Measurements from ENCODE around the gene ANKMY1.
A peak's percentile ranks its signal among the peaks of the same experiment; 100 is the strongest.

The ANKMY1 gene, protein sequence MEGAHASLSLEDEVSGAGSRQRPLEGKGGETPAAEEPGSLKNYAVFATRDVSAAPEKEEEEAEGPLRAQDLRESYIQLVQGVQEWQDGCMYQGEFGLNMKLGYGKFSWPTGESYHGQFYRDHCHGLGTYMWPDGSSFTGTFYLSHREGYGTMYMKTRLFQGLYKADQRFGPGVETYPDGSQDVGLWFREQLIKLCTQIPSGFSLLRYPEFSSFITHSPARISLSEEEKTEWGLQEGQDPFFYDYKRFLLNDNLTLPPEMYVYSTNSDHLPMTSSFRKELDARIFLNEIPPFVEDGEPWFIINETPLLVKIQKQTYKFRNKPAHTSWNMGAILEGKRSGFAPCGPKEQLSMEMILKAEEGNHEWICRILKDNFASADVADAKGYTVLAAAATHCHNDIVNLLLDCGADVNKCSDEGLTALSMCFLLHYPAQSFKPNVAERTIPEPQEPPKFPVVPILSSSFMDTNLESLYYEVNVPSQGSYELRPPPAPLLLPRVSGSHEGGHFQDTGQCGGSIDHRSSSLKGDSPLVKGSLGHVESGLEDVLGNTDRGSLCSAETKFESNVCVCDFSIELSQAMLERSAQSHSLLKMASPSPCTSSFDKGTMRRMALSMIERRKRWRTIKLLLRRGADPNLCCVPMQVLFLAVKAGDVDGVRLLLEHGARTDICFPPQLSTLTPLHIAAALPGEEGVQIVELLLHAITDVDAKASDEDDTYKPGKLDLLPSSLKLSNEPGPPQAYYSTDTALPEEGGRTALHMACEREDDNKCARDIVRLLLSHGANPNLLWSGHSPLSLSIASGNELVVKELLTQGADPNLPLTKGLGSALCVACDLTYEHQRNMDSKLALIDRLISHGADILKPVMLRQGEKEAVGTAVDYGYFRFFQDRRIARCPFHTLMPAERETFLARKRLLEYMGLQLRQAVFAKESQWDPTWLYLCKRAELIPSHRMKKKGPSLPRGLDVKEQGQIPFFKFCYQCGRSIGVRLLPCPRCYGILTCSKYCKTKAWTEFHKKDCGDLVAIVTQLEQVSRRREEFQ

DNA sequence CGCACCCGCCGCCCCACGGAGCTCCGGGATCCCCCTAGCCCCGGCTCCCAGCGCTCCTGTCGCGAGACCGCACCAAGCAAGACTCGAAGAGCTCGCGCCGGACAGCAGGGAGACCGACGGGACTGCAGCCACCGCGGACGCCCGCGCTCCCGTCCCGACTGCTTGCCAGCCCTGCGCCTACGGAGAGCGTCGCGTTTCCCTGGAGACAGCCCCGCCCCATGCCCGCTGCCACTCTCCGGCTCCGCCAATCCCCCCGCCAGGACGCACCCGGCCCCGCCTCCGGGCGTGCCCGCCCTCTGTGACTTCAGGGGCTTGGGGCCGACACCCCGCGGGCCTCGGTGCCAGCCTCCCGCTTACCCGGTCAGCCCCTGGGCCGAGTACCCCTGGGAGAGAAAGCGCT is at the start of gene ANKMY1:
Gene ANKMY1 (minus strand): TSS at position 181 of the 400 bp plus-strand sequence. CDS start 653 bp downstream, outside the sequence.
- DNase-seq (ENCODE audit: low read depth in 2 of 2): peak in 1 of 2 donors; percentile 54

DNA sequence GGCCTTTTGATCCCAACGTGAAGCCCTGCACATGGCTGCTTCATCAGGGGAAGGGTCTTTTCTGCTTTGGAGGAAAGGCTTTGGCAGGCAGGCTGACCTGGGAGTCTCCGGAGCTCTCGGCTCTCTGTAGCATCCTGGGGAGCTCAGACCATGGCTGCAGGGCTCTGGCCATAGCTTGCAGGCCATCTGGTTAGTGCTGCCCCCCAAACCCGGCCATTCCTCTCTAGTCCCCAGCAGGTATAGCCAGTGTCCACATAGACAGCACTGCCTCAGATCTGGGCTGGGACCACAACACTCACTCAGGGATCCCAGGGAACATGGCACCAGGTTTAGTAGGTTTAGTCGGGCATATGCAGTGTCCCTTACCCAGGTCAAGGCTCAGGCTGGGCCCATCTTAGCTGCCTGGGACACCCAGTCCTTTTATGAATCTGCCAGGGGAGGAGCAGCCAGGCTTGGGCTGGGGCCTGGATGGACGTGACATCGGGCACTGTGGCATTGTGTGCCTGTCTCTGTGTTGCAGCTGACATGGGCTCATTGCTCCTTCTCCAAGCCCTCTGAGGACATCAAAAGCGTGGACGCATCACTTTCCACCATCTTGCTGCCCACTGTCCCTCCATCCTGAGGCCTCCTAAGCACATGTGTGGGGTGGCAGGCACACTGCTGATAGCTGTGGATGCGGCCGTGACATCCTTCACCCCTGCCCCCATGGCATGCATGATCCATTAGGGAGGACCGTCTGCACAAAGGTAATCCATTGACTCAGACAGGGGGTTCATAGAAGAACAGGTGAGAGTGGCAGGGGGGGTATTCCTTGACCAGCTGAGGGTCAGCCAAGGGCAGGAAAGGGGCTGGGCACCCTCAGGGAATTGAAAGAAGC is 48.3 kb upstream of the ANKMY1 start:
- DNase-seq (ENCODE audit: low read depth in 2 of 2): no peak

DNA sequence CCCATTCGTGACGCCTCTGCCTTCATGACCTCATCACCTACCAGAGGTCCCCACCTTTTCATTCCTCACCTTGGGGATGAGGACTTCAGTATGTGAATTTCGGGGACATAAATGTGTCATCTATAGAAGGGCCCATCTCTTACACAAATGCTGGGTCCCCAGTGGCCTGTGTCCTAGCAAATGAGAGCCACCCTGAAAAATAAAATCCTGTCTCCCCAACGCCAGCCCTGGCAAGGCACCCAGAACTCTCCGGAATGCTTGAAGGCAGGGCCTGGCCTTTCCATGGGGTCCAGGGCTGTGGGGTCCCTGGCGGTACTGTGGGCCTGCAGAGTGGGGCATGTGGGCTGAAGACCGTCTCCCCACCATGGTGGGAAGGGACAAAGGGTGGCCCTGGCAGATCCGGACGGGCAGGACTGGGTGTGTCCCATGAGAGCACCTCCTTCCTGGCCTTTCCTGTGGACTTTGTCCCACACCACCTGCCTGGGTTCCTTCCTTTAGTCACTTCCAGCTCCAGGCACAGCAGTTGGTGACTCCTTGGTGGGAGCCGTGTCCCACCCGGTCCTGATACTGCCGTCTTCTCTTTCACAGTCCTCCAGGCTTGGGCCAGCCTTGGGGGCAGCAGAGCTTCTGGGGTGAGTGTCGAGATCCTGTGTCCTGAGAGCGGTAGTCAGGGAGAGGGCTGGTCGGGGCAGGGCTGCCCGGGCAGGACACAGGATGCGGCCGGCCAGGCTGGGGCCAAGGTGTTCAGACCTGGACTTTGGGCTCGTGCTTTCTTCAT is 47.3 kb upstream of the ANKMY1 start:
- DNase-seq (ENCODE audit: low read depth in 2 of 2): no peak

DNA sequence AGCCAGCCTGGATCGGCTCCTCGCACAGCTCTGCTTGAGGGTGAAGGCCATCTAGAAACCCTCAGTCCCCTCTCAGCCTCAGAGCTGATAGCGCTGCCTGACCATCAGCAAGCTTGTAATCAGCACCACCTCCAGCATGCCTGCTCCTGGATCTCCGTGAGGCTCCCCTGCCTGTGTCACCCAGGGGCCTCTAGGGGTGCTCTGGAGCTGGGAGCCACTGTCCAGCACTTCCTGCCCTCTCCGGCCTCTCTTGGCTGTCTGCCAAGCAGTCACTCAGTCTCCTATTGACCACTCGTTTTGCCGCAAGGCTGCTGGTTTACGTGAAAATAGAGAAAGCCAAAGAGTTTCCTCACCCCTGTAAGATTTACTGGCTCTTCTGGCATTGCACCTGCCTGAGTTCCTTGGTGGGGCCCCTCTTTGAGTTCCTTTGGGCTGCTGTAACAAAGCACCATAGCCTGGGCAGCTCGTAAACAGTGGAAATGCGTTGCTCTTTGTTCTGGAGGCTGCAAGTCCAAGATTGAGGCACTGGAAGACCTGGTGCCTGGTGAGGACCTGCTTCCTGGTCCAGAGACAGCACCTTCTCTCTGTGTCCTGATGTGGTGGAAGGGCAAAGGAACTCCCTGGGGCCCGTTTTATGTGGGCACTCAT is 46.6 kb upstream of the ANKMY1 start:
- DNase-seq (ENCODE audit: low read depth in 2 of 2): no peak

DNA sequence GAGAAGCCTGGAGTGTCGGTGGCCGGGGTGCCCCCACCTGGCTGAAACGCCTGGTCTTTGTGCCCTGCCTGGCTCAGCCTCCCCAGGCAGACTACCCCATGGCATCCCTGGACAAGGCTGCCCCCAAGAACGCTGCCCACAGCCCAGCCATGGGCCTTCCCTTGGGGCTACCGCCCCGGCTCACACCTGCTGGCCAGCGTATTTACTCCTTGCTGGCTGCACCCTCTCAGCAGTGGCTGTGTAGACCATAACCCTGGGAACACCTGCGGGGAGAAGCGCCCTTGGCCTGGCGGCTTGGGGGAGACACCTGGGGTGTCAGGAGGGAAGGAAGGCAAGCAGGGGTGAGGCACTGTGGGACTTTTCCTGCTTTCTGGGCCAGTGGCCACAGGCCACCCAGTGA is 46.1 kb upstream of the ANKMY1 start:
- DNase-seq (ENCODE audit: low read depth in 2 of 2): no peak

DNA sequence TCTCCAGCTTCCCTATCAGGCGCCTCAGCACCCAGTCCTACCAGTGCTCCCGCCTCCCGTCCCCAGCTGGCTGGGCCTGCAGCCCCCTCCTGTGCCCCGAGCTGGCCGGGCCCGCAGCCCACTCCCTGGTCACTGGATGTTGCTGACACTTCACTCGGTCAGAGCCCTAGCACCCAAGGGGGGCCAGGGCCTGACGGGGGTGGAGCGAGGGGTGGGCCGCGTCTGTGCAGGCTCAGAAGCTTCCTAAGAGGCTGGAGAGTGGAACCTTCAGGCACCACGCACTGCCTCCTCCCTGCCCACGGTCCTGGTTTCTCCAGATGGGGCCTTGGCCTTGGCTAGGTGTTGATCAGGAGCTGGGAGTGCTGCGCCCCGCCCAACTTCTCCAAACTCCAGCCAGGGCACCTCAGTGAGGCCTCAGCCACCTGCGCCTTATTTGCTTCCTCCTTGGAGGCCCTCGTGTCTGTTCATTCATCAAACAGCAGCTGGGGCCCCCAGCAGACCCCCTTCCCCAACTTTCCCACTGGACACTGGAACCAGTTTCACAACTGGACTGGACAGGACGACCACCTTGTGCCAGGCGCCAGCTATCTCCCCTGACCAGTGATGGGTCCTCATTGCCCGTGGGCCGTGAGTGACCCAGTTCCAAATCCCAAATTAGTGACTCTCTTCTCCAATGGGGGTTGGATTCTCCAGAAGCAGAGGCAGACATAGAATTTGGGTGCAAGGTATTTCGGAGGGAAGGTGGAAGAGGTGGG is 45.5 kb upstream of the ANKMY1 start:
- no peak for DNase-seq (ENCODE audit: low read depth in 2 of 2)

DNA sequence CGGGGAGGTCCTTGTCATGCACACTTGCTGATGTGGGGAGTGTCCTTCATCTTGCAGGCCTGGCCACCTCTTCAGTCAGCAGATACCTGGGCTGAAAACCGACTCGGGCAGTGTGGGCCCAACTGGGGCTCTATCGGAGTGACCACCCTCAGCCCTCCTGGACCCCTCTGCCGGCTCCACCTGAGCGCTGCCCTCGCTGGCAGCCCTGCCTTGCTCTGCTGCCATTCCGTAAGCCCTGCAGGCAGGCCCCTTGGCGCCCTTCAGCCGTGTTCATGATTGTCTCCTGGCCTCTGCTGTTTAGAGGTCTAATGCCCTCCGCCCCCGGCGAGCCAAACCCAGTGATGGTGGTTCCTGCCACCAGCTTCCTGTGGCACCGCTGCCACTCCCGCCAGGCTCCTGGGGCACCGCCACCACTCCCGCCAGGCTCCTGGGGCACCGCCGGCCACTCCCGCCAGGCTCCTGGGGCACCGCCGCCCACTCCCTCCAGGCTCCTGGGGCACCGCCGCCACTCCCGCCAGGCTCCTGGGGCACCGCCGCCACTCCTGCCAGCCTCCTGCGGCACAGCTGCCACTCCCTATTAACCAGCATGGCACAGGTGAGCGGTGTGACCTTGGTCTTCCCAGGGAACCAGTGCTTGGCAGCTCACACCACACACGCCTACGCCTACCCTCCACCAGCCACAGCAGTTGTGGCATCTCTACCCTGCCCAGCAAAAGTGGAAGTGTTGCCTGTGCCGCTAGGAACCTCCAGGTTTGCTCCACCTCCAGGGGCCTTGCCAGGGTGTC is 44.7 kb upstream of the ANKMY1 start:
- DNase-seq (ENCODE audit: low read depth in 2 of 2): no peak

DNA sequence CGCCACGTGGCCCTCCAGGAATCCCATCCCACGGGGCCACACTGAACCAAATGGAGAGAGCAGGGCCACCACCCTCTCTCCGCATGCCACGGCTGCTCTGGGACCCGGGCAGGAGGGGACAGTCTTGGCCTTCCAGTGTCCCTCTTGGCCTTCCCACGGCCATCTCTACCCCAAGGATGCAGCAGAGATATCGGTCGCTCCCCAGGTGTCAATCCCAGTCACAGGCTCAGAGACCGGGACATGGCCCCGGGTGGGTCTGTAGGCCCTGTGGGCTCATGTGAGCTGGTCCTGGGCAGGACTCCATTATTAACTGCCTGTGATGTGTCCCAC is 44.0 kb upstream of the ANKMY1 start:
- no peak for DNase-seq (ENCODE audit: low read depth in 2 of 2)

DNA sequence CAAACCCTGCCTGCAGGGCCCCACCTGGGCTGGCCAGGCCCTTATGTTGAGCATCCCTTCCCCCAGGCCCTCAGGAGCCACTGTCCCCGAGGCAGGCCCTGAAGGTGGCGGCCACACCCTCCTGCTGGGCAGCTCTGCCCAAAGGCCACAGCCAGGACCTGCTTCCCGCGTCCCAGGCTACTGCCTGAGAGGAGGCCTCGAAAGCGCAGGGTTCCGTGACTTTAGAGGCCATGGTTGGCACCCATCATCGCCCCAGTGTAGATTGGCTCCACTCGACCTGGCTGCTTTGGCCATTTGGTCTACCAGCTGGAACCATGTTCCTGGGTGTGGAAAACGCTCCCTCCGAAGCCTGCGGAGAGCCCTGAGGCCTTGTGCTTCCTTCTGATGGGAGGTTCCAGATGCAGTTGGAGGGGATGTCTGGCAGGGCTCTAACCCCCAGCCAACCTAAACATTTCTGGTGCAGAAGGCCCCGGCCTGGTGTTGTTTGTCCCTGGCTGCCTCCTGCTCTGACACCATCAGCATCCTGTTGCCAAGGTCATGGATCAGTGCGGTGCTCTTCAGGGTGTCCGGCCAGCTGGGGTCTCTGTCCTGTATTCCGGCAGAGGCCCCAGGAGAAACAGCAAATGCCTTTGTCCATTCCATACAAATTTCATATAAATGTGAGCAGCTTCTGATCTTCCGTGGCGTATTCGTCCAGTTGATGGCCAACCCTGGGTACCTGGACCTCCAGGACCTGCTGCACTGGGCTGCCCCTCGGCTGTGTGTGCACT is 43.5 kb upstream of the ANKMY1 start:
- DNase-seq (ENCODE audit: low read depth in 2 of 2): no peak

DNA sequence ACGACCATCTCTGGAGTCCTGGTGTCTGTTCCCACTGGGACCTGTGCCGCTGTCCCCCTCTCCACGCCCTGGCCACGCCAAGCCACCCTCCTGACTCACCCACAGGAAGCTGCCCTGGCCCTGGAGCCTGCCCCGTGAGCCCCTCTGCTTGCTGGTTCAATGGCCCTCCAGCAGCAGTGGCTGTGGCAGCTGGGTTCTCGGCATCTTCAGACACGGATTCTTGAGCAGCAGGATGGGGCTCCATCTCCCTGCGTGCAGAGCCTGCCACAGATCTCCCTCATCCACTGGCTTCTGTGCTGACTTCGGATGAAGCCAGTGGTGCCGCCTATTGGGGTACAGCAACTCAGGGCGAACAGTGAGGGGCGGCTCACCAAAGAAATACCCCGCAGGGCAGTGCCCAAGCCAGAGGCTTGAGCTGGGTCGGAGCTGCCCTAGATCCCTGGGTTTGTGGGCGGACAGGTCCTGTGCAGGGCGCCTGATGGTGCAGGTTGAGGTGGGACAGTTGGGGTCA is 42.7 kb upstream of the ANKMY1 start:
- no peak for DNase-seq (ENCODE audit: low read depth in 2 of 2)

DNA sequence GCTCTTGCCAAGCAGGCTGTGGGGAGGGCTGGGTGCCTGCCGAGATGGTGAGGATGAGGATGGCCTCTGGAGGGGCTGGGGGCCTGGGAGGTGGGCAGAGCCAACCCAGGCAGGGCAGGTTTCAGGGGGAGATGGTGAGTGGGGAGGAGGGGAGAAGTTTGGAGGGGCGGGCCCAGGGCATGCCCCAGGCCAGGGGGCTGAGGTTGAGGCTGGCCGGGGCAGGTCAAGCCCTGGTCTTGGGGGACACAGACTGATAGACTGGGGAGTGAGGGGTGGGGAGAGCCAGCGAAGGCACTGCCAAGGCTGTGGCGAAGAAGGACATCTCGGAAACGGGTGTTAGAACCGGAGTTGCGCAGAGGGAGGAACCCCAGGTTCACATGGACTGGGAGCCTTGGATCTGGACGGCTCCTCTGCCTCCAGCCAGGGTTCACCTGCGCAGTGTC is 41.4 kb upstream of the ANKMY1 start:
- DNase-seq (ENCODE audit: low read depth in 2 of 2): no peak

DNA sequence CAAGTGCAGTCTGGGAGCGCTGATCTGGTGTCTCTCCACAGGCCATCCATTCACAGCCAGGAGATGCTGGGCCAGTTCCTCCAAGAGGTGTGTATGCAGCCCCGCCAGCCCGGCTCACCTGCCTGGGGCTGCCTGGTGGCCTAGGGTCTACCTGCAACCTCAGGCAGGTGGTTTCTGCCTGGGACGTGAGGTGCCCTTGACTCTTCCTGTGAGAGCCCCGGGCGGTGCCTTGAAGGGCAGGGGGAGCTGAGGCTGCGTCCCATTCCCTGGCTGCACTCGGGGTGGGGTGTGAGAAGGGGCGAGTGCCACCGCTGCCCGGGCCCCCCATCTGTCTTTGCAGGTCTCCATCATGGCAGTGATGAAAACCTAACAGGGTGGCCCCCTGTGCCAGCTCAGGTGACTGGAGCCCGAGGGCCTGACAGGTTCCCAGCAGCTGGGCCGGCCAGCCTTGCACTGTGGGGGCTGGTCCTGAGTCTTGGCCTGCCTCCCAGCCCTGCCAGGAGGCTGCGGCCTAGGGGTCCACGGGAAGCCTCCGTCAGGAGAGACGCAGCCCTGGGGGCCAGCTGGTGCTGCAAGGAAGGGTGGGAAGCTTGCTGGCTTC is 40.6 kb upstream of the ANKMY1 start:
- DNase-seq (ENCODE audit: low read depth in 2 of 2): no peak

DNA sequence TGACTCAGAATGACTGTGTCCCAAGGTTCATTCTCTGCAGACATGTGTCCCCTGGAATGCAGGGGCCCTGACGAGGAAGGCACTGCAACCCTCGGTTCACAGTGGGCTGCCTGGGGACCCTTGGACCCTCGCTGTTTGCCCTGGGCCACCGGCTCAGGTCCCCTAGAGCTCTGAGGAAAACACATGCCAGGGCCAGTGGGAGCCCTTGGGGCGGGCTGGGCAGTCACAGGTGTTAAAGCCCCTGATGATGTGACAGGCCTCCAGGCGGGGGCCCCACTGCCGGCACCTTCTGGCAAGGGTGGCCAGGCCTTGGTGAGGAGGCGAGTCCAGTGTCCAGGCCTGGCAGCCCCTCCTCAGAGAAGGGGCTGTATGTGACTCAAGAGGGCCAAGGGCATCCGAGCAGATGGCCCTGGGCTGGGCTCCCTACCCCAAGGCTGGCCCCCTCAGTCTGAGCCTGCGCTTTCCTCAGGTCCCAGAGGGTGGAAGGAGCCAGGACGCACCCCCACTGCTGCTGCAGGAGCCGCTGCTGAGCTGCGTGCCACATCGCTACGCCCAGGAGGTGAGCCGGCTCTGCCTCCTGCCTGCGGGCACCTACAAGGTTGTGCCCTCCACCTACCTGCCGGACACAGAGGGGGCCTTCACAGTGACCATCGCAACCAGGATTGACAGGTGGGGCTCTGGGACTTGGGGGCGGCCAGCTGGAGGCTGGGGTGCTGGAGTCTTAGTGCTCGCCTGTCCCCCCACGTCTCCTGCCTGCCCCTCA is 39.8 kb upstream of the ANKMY1 start:
- DNase-seq (ENCODE audit: low read depth in 2 of 2): no peak

DNA sequence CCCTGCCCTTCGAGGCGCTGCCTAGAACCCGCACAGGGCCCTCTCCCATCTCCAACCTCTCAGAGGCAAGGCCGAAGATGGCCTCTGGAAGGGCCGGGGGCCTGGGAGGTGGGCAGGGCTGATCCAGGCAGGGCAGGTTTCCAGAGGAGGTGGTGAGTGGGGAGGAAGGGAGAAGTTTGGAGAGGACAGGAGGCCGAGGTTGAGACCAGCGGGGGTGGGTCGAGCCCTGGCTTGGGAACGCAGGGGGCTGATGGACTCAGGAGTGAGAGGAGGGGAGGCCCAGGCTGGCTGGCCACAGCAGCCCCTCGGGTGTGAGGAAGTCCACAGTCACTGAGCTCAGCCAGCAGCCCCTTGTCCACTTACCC is 39.2 kb upstream of the ANKMY1 start:
- no peak for DNase-seq (ENCODE audit: low read depth in 2 of 2)

DNA sequence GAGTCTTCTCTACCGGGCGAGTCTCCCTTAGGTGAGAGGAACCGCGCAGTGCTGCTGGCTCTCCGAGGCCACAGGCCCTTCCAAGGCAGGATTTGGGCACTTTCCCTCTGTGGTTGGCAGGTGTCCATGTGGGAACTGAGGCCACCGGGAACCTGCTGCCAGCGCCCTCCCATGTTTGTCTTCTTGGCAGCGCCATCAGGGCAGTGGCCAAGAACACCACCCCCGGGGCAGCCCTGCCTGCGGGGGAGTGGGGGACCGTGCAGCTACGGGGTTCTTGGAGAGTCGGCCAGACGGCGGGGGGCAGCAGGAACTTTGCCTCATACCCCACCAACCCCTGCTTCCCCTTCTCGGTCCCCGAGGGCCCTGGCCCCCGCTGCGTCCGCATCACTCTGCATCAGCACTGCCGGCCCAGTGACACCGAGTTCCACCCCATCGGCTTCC is 38.7 kb upstream of the ANKMY1 start:
- no peak for DNase-seq (ENCODE audit: low read depth in 2 of 2)

DNA sequence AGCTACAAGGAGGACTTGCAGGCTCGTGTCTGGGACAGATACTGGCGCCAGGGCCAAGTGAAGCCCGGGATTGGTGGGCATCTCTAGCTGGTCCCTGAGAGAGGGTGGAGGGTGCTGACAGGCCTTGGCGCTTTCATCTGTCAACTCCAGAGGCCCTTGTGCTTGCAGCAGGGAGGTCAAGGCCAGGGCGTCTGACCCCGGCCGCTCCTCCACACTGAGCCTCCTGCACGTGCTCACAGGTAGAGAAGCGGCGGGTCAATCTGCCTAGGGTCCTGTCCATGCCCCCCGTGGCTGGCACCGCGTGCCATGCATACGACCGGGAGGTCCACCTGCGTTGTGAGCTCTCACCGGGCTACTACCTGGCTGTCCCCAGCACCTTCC is 38.3 kb upstream of the ANKMY1 start:
- DNase-seq (ENCODE audit: low read depth in 2 of 2): no peak

Data from stimulated activated CD8-positive, alpha-beta memory T cell treated with anti-CD3 and anti-CD28 coated beads, Interleukin-15, amount 100 ng/mL, for 4 hours (primary cell).